ENCODE results near the gene KMT2E.
"Not testable (repeated sequence)": the region's sequence is repeated elsewhere in the genome, so short reads cannot be mapped to it uniquely, and the experiment has no call there.

Gene KMT2E

GRCh38 chr7:104983076-104983577 lies 30.9 kb upstream of the KMT2E start:
- DNase-seq (ENCODE audit: low read depth in 2 of 2) = no peak

- DNase-seq (ENCODE audit: low read depth in 2 of 2) = peak; percentile 77 to 81
Observed at GRCh38 chr7:104983578-104984539, 30.1 kb upstream of the KMT2E start.

- no peak for DNase-seq (ENCODE audit: low read depth in 2 of 2)
Observed at GRCh38 chr7:104984585-104985258, 29.3 kb upstream of the KMT2E start.

GRCh38 chr7:104985259-104985617 lies 28.8 kb upstream of the KMT2E start:
- no peak for DNase-seq (ENCODE audit: low read depth in 2 of 2)

- DNase-seq (ENCODE audit: low read depth in 2 of 2) = no peak
Observed at GRCh38 chr7:104986628-104987259, 27.3 kb upstream of the KMT2E start.

- not testable (repeated sequence) for DNase-seq (ENCODE audit: low read depth in 2 of 2)
Observed at GRCh38 chr7:104987403-104987802, 26.6 kb upstream of the KMT2E start.

GRCh38 chr7:104990983-104991382 lies 23.0 kb upstream of the KMT2E start:
- DNase-seq (ENCODE audit: low read depth in 2 of 2) = no peak

GRCh38 chr7:104992306-104992705 lies 21.7 kb upstream of the KMT2E start:
- DNase-seq (ENCODE audit: low read depth in 2 of 2) = no peak

- DNase-seq (ENCODE audit: low read depth in 2 of 2) = no peak
Observed at GRCh38 chr7:104993217-104993862, 20.7 kb upstream of the KMT2E start.

- no peak for DNase-seq (ENCODE audit: low read depth in 2 of 2)
Observed at GRCh38 chr7:104998040-104998752, 15.8 kb upstream of the KMT2E start.

GRCh38 chr7:105000200-105000599 lies 13.8 kb upstream of the KMT2E start:
- DNase-seq (ENCODE audit: low read depth in 2 of 2) = no peak

- DNase-seq (ENCODE audit: low read depth in 2 of 2) = no peak
Observed at GRCh38 chr7:105000927-105001336, 13.1 kb upstream of the KMT2E start.

- no peak for DNase-seq (ENCODE audit: low read depth in 2 of 2)
Observed at GRCh38 chr7:105001652-105002184, 12.3 kb upstream of the KMT2E start.

- no peak for DNase-seq (ENCODE audit: low read depth in 2 of 2)
Observed at GRCh38 chr7:105003275-105003674, 10.7 kb upstream of the KMT2E start.

GRCh38 chr7:105003872-105004510 lies 10.0 kb upstream of the KMT2E start:
- no peak for DNase-seq (ENCODE audit: low read depth in 2 of 2)

GRCh38 chr7:105005006-105005405 lies 9.0 kb upstream of the KMT2E start:
- not testable (repeated sequence) for DNase-seq (ENCODE audit: low read depth in 2 of 2)

- DNase-seq (ENCODE audit: low read depth in 2 of 2) = not testable (repeated sequence)
Observed at GRCh38 chr7:105005486-105005885, 8.5 kb upstream of the KMT2E start.

- no peak for DNase-seq (ENCODE audit: low read depth in 2 of 2)
Observed at GRCh38 chr7:105006367-105007136, 7.5 kb upstream of the KMT2E start.

- no peak for DNase-seq (ENCODE audit: low read depth in 2 of 2)
Observed at GRCh38 chr7:105007298-105007697, 6.7 kb upstream of the KMT2E start.
